ENCODE data around the gene RABL6.

The RABL6 gene

DNA sequence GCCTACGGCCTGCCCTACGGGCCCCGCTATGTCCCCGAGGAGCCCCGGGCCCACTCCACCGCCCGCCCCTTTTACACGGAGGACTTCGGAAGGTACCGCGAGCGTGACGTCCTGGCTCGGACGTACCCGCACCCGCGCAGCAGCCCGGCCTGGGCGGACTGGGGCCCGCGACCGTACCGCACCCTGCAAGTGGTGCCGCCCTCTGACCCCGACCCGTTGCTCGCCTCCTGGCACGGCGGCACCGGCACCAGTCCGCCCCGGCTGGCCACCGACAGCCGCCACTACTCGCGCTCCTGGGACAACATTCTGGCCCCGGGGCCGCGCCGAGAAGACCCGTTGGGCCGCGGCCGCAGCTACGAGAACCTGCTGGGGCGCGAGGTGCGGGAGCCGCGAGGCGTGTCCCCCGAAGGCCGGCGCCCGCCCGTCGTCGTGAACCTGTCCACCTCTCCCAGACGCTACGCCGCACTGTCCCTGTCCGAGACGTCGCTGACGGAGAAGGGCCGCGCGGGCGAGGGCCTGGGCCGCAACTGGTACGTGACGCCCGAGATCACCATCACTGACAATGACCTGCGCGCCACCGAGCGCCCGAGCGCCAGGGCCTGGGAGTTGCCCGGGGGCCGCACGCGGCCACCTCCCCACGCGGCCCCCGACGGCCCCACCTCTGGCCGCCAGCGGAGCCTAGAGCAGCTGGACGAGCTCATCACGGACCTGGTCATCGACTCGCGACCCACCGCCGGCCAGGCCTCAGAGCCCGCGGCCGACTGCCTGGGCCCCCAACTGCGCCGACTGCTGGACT, 37.9 kb downstream of the RABL6 start:
- no peaks in the 10 kb centered on the region for H3K9me3 ChIP-seq (ENCODE audit: control insufficient read depth, insufficient read depth, low read depth, low read length)
- POLR2A ChIA-PET, result no interaction called here
- peaks cover 0 to 13% of the 10 kb centered on the region in 2 experiments; a peak in 1 of 3 replicates for H3K36me3 ChIP-seq (ENCODE audit: control insufficient read depth in 2 of 2, insufficient read depth in 1 of 2, low read length in 2 of 2)
- TF ChIP-seq SETDB1 (IDR thresholded peaks at IDR 0.05; ENCODE audit: insufficient read length, low read length), result no peak
- TF ChIP-seq, protein P1, sequence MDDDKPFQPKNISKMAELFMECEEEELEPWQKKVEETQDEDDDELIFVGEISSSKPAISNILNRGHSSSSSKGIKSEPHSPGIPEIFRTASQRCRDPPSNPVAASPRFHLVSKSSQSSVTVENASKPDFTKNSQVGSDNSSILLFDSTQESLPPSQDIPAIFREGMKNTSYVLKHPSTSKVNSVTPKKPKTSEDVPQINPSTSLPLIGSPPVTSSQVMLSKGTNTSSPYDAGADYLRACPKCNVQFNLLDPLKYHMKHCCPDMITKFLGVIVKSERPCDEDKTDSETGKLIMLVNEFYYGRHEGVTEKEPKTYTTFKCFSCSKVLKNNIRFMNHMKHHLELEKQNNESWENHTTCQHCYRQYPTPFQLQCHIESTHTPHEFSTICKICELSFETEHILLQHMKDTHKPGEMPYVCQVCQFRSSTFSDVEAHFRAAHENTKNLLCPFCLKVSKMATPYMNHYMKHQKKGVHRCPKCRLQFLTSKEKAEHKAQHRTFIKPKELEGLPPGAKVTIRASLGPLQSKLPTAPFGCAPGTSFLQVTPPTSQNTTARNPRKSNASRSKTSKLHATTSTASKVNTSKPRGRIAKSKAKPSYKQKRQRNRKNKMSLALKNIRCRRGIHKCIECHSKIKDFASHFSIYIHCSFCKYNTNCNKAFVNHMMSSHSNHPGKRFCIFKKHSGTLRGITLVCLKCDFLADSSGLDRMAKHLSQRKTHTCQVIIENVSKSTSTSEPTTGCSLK (tag by site-specific recombination; IDR thresholded peaks at IDR 0.05), result no peak
- TF ChIP-seq, protein P2, sequence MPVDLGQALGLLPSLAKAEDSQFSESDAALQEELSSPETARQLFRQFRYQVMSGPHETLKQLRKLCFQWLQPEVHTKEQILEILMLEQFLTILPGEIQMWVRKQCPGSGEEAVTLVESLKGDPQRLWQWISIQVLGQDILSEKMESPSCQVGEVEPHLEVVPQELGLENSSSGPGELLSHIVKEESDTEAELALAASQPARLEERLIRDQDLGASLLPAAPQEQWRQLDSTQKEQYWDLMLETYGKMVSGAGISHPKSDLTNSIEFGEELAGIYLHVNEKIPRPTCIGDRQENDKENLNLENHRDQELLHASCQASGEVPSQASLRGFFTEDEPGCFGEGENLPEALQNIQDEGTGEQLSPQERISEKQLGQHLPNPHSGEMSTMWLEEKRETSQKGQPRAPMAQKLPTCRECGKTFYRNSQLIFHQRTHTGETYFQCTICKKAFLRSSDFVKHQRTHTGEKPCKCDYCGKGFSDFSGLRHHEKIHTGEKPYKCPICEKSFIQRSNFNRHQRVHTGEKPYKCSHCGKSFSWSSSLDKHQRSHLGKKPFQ (tag by site-specific recombination; IDR thresholded peaks at IDR 0.05), result no peak
- TF ChIP-seq, protein P3, sequence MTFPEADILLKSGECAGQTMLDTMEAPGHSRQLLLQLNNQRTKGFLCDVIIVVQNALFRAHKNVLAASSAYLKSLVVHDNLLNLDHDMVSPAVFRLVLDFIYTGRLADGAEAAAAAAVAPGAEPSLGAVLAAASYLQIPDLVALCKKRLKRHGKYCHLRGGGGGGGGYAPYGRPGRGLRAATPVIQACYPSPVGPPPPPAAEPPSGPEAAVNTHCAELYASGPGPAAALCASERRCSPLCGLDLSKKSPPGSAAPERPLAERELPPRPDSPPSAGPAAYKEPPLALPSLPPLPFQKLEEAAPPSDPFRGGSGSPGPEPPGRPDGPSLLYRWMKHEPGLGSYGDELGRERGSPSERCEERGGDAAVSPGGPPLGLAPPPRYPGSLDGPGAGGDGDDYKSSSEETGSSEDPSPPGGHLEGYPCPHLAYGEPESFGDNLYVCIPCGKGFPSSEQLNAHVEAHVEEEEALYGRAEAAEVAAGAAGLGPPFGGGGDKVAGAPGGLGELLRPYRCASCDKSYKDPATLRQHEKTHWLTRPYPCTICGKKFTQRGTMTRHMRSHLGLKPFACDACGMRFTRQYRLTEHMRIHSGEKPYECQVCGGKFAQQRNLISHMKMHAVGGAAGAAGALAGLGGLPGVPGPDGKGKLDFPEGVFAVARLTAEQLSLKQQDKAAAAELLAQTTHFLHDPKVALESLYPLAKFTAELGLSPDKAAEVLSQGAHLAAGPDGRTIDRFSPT (tag by site-specific recombination; IDR thresholded peaks at IDR 0.05), result no peak
- TF ChIP-seq ZNF426 (tag by site-specific recombination; IDR thresholded peaks at IDR 0.05), result no peak
- no peak for TF ChIP-seq PRDM1 (tag by site-specific recombination; IDR thresholded peaks at IDR 0.05)
- no peak for TF ChIP-seq ZNF324 (tag by site-specific recombination; IDR thresholded peaks at IDR 0.05)
- no peak for TF ChIP-seq ZNF585B (tag by site-specific recombination; IDR thresholded peaks at IDR 0.05)
- no peak for TF ChIP-seq ZNF645 (tag by site-specific recombination; IDR thresholded peaks at IDR 0.05)
- no peak for TF ChIP-seq ZNF146 (tag by site-specific recombination; IDR thresholded peaks at IDR 0.05)
- no peak for TF ChIP-seq ZNF501 (tag by site-specific recombination; IDR thresholded peaks at IDR 0.05)
- TF ChIP-seq ZNF658 (tag by site-specific recombination; IDR thresholded peaks at IDR 0.05), result no peak
- TF ChIP-seq ZNF433 (tag by site-specific recombination; IDR thresholded peaks at IDR 0.05; ENCODE audit: low read depth), result no peak
- no peak for TF ChIP-seq YY2 (tag by site-specific recombination; IDR thresholded peaks at IDR 0.05)
- no peak for TF ChIP-seq ZNF544 (tag by site-specific recombination; IDR thresholded peaks at IDR 0.05)
- no peak for TF ChIP-seq ZNF843 (tag by site-specific recombination; IDR thresholded peaks at IDR 0.05)
- no peak for TF ChIP-seq ZNF148 (tag by site-specific recombination; IDR thresholded peaks at IDR 0.05; ENCODE audit: borderline replicate concordance)
- no peak for TF ChIP-seq ZBTB44 (tag by site-specific recombination; IDR thresholded peaks at IDR 0.05)
- 0 out of 2 replicates have a peak, but pooled peaks cover 8% of the 10 kb centered on the region for H3K4me1 ChIP-seq (ENCODE audit: control insufficient read depth, insufficient read depth, low read length)
- H3K4me3 ChIP-seq (ENCODE audit: low read depth, low read length), result no peak overlapping the region
- H3K27ac ChIP-seq (ENCODE audit: extremely low read depth, low read depth, low read length), result no peak overlapping the region
- CTCF ChIA-PET, result interaction anchor here (1.1 to 1.5 kb wide), 2 partner anchors 57 to 190 kb away, joined by 5 to 6 read pairs; no protein-coding TSS in a partner anchor
